ENCODE measurements around the gene SH2D5.

The SH2D5 gene

DNA sequence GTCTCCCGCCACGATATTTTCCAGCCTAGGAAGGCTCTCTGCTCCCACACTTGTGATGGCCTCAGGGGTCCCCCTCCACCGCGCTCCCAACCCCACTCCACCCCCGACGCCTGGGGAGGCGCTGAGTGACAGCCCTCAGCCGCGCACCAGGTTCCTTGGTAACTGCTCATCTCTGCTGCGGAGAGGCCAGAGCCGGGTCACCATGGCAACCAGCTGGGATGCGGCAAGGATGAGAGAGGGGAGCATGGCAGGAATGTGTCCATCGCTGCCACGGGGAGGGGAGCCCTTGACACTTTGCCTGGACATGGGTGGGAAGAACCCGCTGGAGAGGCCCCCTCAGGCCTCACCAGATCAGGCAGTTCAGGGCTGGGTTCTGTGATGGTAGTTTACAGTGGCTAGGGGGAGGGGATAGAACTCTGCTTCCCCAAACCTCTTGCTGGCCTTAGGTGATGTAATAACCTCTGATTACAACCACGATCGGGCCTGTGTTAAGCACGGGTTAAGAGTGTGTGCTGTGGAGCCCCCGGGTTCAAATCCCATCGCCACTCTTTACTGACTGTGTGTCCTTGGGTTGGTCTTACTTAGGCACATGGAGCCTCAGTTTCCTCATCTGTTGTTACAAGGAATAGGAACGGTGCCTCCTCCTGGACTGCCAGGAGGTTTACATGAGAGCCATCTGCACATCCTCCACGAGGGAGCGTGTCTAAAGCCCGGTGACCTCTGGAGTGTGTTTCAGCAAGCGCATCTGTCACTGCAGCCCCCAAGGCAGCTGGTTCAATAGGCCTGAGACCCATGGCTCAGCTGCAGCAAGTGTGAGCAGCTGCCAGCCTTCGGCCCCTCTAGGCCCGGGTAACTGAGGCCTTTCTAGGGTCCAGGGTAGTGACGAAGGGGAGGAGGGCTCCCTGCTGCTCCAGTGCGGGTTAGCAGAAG is 21.0 kb downstream of the SH2D5 start:
- no peak for DNase-seq

DNA sequence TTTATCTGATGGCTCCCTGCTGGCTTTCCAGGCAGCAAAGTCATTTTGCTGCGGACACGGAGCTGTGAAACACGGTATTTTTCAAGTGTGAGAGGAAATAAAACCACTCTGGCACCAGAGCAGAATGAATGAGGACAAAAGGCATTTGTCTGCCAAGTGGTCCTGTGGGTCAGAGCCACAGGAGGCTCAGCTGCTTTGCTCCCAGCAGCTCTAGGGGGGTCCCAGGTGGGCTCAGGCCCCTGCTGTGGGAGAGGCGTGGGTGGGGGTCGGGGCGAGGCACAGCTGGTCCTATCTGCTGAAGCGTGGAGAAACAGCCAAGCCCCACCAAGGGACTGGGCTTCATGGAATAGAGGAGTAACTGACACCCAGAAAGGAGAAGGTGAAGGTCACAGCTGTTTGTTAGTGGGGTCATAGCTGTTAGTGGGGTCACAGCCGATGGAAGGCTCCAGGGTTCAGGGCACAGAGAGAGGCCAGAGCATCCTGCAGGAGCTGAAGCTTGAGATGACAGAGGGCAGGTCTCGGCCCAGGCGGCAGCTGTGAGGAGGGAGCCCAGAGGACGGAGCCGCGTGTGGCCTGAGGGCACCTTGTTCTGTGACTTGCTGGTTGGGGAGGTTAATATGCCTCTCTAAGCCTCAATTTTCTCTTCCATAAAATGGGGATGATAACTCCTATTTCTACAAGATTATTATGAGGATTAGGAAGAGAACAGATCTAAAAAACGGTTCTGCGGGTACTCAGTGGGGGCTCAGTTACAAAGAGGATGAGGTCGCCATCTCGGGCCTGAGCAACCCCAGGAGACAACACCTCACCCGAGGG is 21.8 kb downstream of the SH2D5 start:
- no peak for DNase-seq

DNA sequence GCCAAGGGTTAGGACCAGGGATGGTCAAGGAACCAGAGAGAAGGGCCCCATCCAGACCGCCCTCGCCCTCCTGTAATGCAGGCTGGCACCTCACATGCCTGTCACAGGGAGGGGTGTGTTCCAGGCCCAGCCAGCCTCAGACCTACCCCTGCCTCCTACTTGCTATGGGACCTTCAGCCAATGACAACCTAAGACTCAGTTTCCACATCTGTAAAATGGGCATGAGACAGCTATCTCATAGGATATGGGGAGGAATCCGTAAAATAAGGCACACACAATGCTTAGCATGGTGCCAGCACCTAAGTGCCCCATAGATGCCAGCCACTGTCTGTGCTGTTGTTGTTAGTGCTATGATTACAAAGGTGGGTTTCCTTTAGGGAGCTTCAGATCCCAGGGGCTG is 22.6 kb downstream of the SH2D5 start:
- DNase-seq: no peak

GRCh38 chr1:20708891-20709290 is 23.6 kb downstream of the SH2D5 start:
- no peak for DNase-seq

DNA sequence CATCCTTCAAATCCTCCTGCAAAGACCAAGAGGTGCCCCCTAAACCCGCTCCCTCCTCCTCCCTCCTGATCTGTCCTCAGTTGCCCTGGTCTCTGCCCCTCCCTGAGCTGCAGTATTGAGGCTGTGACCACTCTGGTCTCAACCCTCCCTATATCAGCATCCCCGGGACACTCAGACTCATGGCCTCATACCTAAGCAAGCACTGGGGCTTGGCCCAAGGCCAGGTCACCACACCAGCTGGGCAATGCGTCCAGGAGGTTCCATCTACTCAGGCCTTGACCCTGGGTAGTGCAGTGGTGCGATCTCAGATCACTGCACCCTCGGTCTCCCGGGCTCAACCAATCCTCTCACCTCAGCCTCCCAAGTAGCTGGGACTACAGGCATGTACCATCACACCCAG is 24.4 kb downstream of the SH2D5 start:
- DNase-seq: no peak

DNA sequence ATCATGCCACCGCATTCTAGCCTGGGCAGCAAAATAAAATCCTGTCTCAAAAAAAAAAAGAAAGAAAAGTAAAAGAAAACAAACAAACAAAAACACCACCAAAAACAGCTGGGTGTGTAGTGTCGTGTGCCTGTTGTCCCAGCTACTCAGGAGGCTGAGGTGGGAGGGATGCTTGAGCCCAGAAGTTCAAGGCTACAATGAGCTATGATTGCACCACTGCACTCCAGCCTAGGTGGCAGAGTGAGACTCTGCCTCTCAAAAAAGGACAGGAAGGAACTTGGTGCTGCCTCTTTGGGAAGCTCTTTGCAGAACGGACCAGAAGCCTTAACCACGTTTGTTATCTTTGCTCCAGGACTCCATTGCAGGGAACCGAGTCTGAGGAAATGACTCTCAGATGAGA is 25.7 kb downstream of the SH2D5 start:
- no peak for DNase-seq

DNA sequence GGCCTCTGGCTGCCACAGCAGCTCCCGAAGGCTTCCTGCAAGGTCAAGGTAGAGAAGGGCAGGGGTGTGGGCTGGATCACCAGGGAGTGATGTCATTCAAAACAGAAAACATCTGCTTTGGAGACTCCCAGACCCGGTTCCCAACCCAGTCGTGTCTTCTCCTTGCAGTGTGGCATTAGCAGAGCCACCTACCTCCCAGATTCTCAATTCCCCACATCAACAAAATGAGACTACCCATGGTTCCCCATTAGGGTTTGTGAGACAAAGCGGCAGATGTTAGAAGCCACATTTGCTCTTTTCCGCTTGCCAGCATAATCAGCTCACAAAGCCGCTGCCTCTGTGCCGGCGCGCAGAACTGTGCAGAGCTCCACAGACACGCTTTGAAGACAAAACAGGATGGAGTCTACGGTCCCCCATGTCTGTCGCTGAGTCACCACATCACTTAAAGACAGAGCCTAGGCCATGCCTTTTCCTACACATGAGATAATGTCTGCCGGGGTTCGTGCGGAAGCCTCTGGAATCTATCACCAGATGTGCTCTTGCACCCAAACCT is 27.2 kb downstream of the SH2D5 start:
- DNase-seq: no peak

DNA sequence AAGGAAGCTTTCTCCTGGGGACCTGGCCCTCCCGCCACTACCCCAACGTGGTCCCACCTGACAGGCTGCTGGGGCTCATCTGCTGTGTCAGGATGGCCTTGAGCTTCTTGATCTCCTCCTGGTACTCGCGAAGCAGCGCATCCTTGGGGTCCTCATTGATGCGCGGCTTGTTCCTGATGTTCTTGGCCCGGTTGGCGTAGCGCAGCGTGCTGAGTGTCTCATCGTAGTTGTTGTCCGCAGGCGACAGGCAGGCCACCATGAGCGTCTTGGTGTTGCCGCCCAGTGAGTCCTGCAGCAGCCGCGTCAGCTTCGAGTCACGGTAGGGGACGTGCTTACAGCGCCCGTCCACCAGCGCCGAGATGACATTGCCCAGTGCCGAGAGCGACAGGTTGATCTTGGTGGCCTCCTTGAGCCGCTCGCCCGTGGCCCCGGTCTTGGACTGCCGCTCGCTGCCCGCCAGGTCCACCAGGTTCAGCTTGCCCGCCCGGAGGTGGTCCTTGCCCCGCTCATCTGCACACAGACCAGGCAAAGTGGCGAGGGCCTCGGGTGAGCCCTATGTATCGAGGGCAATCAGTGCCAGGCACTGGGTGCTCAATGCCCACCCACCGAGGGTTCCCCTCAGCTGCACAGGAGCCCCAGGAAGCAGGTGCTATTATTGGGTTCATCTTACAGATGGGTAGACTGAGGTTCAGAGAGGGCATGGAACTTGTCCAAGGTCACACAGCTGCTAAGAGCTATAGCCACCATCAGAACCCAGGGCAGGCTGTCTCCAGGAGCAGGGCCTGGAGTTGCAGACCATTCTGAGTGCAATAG is 27.9 kb downstream of the SH2D5 start:
- no peak for DNase-seq

GRCh38 chr1:20703124-20703756 is 29.3 kb downstream of the SH2D5 start:
- no peak for DNase-seq

- no peak for DNase-seq
Observed at GRCh38 chr1:20702416-20702815, 30.1 kb downstream of the SH2D5 start.

- no peak for DNase-seq
Observed at GRCh38 chr1:20701847-20702246, 30.7 kb downstream of the SH2D5 start.

GRCh38 chr1:20701446-20701845 is 31.1 kb downstream of the SH2D5 start:
- DNase-seq: no peak

- no peak for DNase-seq
Observed at GRCh38 chr1:20700636-20701215, 31.8 kb downstream of the SH2D5 start.

GRCh38 chr1:20699558-20699957 is 32.9 kb downstream of the SH2D5 start:
- DNase-seq: peak; percentile 63

- no peak for DNase-seq
Observed at GRCh38 chr1:20698195-20698910, 34.1 kb downstream of the SH2D5 start.

- DNase-seq: no peak
Observed at GRCh38 chr1:20697563-20697962, 34.9 kb downstream of the SH2D5 start.

DNA sequence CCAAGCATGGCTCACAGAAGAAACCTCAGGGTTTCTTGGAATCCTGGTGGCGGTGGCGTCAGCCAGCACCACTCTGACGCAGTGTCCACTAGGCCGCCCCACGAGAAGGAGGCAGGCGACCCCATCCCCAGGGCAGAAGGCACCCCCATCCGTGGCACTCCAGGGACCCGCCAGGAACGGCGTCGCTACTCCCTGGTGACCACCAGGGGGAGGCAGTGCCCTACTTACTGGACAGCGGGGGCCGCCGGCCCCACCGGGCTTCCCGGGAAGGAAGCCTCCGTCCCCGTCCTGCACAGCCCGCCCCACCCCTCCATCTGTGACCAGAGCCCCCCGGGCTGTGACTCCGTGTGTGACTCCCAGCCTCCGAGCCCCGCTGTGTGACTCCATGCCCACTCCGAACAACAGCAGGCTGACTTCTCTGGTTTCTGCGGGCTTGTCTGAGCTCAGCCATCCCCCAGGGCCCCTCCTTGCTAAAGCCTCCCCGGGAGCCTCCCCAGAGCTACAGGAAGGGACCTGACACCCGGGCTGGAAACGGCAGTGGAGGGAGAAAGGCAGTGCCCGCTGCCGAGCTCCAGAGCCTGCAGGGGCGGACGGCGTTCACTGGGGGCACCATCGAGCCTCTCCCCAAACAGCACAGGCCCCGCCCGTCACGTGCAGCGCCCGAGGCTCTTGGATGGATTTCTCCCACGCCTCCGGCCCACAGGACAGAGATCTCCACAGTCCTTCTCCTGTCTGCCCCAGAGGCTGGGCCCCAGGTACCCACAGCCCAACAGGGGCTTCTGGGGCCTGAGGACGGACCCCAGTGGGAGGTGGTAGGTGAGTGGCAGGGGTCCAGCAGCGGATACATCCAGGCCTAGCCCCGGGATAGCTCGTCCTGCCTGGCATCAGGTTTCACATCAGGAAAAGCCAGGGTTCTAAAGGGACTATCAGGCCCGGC is 35.8 kb downstream of the SH2D5 start:
- DNase-seq: peak; percentile 91

GRCh38 chr1:20695515-20695914 is 37.0 kb downstream of the SH2D5 start:
- DNase-seq: no peak

GRCh38 chr1:20693623-20694022 is 38.9 kb downstream of the SH2D5 start:
- no peak for DNase-seq

DNA sequence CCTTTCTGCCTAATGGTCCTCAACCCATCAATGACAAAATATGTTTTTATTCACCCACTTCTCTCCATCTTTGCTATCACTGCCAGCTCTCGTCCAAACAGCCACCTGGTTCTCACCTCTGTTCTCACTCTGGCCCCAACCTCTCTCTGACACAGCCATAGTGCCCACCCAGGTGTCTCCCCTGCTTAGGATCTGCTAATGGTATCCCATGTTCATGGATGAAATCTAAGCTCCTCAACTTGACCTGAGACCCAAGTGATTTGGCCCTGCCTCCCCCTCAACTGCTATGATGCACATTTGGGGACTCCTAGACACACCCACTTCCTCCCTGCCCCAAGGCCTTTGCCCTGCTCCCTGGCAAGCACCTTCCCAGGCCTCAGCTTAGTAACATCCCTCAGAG is 40.6 kb downstream of the SH2D5 start:
- no peak for DNase-seq

Measured in right hindlimb (tissue), 1 donor.